Endothelial cell of umbilical vein (primary cell): ENCODE results near the gene OR4D2.
A peak's percentile ranks its signal among the peaks of the same experiment; 100 is the strongest.

Experiments used
- CTCF ChIP-seq, 2 donors: IDR thresholded peaks; 1 replicate in 1 of 2; 2 replicates in 1 of 2; pipeline ENCODE4 v1.5.1; 2011; ENCODE audit warnings: low read length in 2 of 2, mild to moderate bottlenecking in 2 of 2, moderate library complexity in 2 of 2, control low read depth in 1 of 2, inconsistent platforms in 1 of 2, low read depth in 1 of 2; ENCODE audit not compliant: insufficient read depth in 1 of 2; ENCODE audit errors: extremely low read depth in 1 of 2
- EZH2 ChIP-seq: IDR thresholded peaks from 2 replicates; pipeline ENCODE4 v1.6.1; 2012; ENCODE audit warnings: borderline replicate concordance, low read depth, mild to moderate bottlenecking, moderate library complexity, low read length, inconsistent platforms; ENCODE audit not compliant: severe bottlenecking
- POLR2A ChIP-seq: IDR thresholded peaks from 2 replicates; pipeline ENCODE4 v1.6.1; 2012; ENCODE audit warnings: low read depth, mild to moderate bottlenecking, control low read depth, low read length
- POLR2AphosphoS5 ChIP-seq: IDR thresholded peaks from 2 replicates; pipeline ENCODE4 v1.6.1; 2012; ENCODE audit warnings: low read depth, mild to moderate bottlenecking, control low read depth, low read length, moderate library complexity; ENCODE audit not compliant: insufficient read depth

GRCh38 chr17:58156839-58157803 is 9.7 kb upstream of the OR4D2 start:
- TF ChIP-seq CTCF (IDR thresholded peaks at IDR 0.05; ENCODE audit: extremely low read depth in 1 of 2, insufficient read depth in 1 of 2, low read depth in 1 of 2, low read length in 2 of 2) (no peak), POLR2A (no peak), EZH2 (peak; percentile 83), POLR2AphosphoS5 (no peak)
